Germinal center (tissue), 1 donor: Measurements from ENCODE around the gene TMEM248.
"Not testable (repeated sequence)": the region's sequence is repeated elsewhere in the genome, so short reads cannot be mapped to it uniquely, and the experiment has no call there.

Experiments used
- DNase-seq: peaks from one replicate; pipeline ENCODE4 v3.0.0; 2012; ENCODE audit warnings: mixed read lengths, low spot score

TMEM248 gene

GRCh38 chr7:66950311-66950710, 29.3 kb downstream of the TMEM248 start:
- DNase-seq = no peak

DNA sequence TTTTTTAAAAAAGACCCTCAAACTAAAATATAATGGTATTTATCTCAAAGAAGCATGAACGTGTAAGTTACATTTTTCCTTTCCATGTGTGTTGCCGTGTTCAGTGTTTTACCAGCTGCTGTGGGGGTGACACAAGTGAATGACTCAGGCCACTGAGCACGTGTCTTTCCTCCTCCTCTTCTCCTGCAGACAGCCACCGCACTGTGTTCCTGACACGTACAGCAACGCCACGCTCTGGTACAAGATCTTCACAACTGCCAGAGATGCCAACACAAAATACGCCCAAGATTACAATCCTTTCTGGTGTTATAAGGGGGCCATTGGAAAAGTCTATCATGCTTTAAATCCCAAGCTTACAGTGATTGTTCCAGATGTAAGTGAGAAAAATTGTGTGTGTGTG, 29.7 kb downstream of the TMEM248 start:
- DNase-seq = no peak

DNA sequence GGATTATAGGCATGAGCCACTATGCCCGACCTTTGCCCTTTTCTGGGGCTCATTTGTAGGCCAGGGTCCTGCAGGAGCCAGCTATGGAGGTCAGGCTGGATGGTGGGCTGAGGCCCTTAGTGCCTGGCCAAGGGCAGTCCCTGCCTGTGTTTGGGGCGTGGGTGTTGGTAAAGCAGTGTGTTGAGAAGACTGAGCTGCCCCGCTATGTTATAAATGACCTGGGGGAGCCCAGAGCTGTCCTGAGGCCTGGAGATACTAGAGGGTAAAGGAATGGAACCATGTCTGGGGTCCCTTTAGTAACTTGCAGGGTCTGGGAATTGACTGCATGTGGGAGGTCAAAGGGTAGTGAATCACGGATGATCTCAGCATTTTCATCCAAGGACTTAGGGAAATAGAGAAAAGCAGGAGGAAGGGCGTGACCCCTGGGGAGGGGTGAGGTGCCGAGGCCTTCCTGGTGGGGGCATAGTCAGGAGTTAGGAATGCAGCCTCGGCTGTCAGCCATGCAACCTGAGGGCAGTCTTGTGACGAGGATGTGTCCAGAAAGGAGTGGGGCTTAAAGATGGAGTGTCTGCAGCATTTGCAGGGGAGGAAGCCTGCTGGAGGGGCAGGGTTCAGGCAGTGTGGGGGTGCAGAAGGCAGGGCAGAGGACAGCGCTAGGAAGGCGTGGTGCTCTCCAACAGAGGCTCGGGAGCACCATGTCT, 31.5 kb downstream of the TMEM248 start:
- DNase-seq = peak; percentile 10

- peak; percentile 50 for DNase-seq
Observed at GRCh38 chr7:66953044-66953427, 32.0 kb downstream of the TMEM248 start.

GRCh38 chr7:66957595-66958290, 36.7 kb downstream of the TMEM248 start:
- no peak for DNase-seq

DNA sequence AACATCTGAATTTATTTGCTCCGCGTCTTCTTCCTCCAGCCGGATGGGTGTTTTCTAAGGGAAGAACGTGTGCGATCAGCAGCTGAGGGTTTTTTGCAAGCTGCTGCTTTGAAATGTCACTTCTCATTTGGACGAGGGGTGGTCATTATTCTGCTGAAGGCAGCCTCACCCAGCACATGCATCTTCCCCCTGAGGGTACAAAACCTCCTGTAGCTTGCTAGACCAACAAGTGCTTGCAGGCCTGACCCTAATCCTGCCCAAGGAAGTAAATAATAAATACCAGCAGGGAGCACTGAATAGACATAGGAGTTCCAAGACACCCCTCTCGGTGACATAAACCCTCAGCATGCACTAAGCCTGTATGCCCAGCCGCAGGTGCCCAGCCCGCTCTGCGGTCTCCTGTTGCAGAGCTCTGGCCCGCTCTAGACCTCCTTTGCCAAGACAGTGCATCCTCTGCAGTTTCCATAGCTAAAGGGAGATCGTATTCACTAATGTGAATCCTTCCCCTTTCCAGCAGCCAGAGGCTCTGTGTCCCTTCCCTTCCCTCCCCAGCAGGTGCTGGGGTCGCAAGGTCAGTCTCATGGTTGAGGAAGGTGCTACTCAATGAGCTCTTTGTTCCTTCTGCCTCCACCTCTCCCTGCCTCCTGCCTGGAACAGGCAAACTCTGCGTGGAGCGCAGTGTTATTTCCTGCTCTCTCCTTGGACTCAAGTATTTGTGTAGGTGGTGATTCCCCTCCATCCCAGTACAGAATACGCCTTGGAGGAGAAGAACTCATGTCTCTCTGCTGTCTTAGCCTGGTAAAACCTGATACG, 37.7 kb downstream of the TMEM248 start:
- DNase-seq = no peak

DNA sequence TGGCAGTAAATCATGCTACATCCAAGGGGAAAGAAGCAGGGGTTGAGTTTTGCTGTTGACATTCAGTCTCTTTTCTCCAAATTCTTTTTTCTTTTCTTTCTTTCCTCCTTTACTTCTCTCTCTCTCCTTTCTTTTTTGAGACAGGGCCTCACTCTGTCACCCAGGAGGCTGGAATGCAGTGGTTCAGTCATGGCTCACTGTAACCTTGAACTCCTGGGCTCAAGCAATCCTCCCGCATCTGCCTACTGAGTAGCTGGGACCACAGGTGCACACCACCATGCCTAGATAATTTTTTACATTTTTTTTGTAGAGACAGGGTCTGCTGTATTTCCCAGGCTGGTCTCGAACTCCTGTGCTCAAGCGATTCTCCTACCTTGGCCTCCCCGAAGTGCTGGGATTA, 39.2 kb downstream of the TMEM248 start:
- DNase-seq = no peak

- no peak for DNase-seq
Observed at GRCh38 chr7:66961096-66961495, 40.1 kb downstream of the TMEM248 start.

GRCh38 chr7:66964411-66964810, 43.4 kb downstream of the TMEM248 start:
- DNase-seq = no peak

DNA sequence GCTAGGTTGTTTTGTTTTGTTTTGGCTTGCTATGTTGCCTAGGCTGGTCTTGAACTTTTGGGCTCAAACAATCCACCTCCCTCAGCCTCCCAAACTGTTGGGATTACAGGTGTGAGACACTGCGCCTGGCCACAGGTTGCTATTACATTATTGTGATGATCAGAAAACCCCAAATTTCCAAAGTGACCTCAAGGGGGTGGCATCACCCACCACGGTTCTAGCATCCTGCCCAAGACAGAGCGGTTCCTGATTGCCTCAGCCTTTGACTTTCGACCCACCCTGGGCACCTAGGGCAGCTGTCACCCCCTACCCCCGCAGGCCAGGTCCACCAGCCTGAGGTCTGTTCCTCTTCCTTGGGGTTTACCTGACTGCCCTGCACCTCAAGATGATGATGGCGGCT, 46.0 kb downstream of the TMEM248 start:
- DNase-seq = no peak

GRCh38 chr7:66969001-66969400, 48.0 kb downstream of the TMEM248 start:
- DNase-seq = not testable (repeated sequence)

DNA sequence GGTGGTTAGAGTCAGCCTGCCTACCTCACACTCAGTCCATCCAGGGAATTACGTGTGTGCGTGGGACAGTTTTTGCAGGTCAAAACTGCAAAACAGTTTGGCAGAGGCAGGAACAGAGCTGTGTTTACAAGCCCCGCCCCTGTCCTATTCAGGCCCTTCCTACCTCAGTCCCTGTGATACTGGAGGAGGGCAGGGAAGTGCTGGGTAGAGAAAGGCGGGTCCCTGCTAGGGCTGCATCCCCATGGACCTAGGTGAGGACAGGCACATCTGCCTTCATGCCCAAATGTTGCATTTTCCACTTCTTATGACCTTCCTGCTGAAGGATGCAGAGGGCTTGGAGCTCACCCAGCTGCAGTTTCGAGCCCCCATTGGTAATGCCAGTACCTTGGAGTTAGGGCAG, 49.3 kb downstream of the TMEM248 start:
- no peak for DNase-seq

DNA sequence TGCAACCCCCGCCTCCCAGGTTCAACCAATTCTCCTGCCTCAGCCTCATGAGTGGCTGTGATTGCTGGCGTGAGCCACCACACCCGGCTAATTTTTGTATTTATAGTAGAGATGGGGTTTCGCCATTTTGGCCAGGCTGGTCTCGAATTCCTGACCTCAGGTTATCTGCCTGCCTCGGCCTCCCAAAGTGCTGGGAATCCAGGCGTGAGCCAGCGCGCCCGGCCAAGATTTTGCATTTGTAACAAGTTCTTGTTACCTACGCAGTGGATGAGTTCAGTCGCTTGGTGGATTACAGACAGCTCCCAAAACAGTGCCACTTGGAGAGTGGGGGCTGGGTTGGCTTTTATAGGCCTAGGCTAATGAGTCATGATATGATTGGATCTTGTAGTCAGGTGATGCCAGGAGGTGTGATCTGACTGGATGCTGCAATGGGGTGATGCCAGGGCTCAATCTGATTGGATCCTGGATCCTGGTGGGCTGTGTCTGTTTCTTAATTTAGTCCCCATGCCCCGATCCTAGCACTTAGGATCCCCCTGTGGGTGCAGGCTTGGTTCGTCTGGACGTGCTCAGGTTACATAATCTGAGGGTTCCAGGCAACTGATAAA, 54.1 kb downstream of the TMEM248 start:
- no peak for DNase-seq

- DNase-seq = not testable (repeated sequence)
Observed at GRCh38 chr7:66978312-66978711, 57.3 kb downstream of the TMEM248 start.

- not testable (repeated sequence) for DNase-seq
Observed at GRCh38 chr7:66979013-66979412, 58.0 kb downstream of the TMEM248 start.

DNA sequence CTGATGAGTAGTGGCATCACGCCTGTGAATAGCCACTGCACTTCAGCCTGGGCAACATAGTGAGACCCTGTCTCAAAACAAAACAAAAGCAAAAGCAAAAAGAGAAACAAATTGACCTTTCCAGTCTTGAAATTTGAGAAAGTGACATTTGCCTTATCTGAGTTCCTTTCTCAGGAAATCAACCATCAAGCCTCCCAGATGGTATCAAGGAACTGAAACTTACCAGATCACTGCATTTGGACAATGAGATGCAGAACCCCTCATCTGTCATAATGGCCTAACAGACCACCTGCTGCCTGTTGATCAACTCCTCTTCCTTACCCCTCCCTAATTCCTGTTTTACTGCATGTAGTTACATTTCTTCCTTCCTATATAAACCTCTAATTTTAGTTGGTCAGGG, 59.3 kb downstream of the TMEM248 start:
- not testable (repeated sequence) for DNase-seq

DNA sequence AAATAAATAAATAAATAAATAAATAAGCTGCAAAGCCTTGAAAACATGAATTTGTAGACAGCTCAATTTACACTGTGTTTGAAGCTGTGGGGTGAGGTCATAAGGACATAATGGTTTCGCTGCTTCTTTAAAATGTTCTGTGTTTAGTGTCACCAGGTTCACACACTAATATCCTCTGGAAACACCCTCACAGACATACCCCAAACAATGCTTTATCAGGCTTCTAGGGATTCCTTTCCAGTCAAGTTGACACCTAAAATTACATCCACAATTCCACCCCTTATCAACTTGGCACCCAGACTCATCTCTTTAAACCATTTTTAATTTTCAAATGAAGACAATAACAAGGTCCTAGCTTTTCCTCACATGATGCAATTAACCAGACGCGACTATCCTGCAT, 68.5 kb downstream of the TMEM248 start:
- DNase-seq = not testable (repeated sequence)

DNA sequence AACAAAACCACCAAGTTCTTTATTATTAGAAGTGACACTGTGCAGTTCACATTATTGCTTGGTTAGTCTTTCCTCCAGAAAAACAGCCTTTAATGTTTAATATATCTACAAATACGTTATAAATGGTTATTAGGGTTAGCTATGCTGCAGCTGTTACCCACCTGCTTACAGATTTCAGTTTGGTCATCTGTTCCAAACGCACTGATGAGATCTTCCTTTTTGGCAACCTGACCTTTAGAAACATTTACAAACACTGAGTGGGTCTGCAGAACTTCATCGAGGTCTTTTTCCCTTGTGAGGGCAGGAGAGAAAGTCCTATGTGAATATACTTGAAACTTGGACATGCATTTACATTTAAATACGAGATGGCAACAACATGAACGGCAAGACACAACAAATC, 73.0 kb downstream of the TMEM248 start:
- DNase-seq = not testable (repeated sequence)

DNA sequence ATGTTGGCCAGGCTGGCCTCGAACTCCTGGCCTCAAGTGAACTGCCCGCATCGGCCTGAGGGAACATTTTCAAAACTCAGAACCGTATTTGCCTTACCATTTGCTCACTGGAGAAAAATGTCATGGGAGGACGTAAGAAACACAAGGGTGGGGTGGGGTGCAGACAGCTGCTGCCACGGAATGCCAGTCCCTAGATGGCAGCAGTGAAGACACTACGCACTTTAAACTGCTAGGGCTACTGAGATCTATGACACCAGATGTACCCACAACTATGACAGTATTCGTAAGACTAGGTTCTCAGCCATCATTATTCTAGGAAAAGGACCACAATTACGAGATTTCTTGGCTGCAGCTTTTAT, 73.6 kb downstream of the TMEM248 start:
- not testable (repeated sequence) for DNase-seq

GRCh38 chr7:66995050-66995776, 74.2 kb downstream of the TMEM248 start, which contains the start of gene SBDS:
Gene SBDS (minus strand): TSS chr7:66995586. CDS start chr7:66995417, 169 bp downstream.
- peak; percentile 63 for DNase-seq

- peak; percentile 80 for DNase-seq
Observed at GRCh38 chr7:66996444-66997191, 75.6 kb downstream of the TMEM248 start, which contains the start of gene TYW1. Gene TYW1 (plus strand): TSS chr7:66996833. CDS start chr7:66996979, 146 bp downstream.
